ENCODE data around the gene KRTAP5-5.

- no peak for TF ChIP-seq CTCF (conservative IDR thresholded peaks at IDR 0.05; ENCODE audit: low read depth, low read length)
- TF ChIP-seq EZH2 (IDR thresholded peaks at IDR 0.05; ENCODE audit: borderline replicate concordance, low read depth, low read length, poor library complexity, severe bottlenecking) = no peak
Measured at GRCh38 chr11:1642288-1643145, 12.9 kb downstream of the KRTAP5-5 start.

Measured in A673 (cell line).